GM12892 (cell line): Measurements from ENCODE around the gene CYP1B1.

Experiments used
- POLR2A ChIP-seq: IDR thresholded peaks from 2 replicates; pipeline ENCODE4 v1.6.1; 2011; ENCODE audit warnings: low read depth, low read length, control low read depth
- POLR2AphosphoS5 ChIP-seq: IDR thresholded peaks from 2 replicates; pipeline ENCODE4 v1.6.1; 2011; ENCODE audit warnings: low read depth, low read length, control low read depth

DNA sequence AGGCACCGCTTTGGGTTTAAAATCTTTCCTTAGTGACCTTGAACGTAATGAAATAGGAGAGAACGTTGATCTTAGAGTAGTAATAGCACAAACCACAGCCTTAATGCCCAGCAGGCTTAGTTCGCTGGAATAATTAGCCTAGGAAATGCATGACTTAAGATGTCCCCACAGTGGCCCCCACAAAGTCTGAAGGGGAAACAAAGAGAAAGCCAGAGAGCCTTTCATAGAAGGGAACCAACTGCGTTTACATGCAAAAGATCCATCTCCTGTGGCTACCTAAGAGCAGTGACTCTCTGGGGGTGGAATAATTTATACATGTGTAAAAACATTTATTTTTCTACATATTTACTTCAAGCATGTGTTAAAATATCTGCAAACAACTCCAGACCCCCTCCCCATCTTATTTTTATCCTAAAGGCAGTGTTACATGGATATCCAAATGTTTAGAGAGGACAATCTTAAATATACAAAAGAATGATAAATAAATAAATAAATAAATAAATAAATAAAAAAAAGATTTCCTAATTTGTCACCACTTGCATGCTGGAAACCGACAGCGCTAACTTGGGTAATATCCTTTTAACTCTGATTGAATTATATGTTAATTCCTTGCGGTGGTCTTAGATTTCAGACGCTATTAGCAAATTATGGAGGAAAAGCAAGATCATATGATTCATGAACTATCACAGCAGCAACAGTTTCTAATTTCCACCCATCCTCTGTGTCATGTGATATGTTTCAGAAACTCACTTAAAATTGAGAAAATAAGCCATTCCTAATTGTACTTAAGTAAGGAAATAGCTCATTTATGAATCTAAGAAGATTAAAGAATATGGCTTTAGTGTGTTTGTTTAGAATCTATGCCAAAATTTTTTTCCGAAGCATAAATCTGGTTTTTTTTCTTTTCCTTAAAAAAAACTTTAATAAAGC, 23.4 kb upstream of the CYP1B1 start:
- TF ChIP-seq POLR2A (no peak), POLR2AphosphoS5 (no peak)
